ENCODE measurements around the gene PPP6C. TPM values are rescaled to one million over a fixed set of nuclear protein-coding genes. Genes with fewer than 3 reads are reported as not detected.
A peak's percentile ranks its signal among the peaks of the same experiment; 100 is the strongest.
"Not testable (repeated sequence)": the region's sequence is repeated elsewhere in the genome, so short reads cannot be mapped to it uniquely, and the experiment has no call there.

PPP6C gene
- total RNA-seq, 2 donors from 2014 or later: 28.5 to 32.9 TPM

DNA sequence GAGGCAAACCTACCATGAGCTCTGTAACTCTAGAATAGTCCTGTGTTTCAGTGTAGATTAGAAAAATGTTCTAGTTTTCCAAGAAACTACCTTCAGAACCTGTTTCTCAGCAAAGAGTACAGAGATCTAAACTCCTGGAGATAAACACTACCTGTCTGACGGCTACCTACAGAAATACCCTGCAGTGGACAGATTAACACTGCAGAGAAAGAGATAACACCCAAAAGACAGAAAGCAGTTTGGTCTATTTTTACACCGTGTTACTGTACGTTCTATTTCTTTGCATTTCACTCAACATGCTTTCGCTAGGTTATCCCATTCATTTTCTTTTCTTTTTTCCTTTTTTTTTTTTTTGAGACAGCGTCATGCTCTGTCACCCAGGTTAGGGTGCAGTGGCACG, 57.8 kb downstream of the PPP6C start:
- Histone ChIP-seq H3K4me3 (no peak overlapping the region), H3K9me3 (no peaks in the 10 kb centered on the region), H3K36me3 (no peaks in the 10 kb centered on the region), H3K27me3 (no peaks in the 10 kb centered on the region), H3K4me1 (no peaks in the 10 kb centered on the region), H3K27ac (no peak overlapping the region)
- DNase-seq (ENCODE audit: low spot score): no peak
- TF ChIP-seq CTCF (IDR thresholded peaks at IDR 0.05): no peak

DNA sequence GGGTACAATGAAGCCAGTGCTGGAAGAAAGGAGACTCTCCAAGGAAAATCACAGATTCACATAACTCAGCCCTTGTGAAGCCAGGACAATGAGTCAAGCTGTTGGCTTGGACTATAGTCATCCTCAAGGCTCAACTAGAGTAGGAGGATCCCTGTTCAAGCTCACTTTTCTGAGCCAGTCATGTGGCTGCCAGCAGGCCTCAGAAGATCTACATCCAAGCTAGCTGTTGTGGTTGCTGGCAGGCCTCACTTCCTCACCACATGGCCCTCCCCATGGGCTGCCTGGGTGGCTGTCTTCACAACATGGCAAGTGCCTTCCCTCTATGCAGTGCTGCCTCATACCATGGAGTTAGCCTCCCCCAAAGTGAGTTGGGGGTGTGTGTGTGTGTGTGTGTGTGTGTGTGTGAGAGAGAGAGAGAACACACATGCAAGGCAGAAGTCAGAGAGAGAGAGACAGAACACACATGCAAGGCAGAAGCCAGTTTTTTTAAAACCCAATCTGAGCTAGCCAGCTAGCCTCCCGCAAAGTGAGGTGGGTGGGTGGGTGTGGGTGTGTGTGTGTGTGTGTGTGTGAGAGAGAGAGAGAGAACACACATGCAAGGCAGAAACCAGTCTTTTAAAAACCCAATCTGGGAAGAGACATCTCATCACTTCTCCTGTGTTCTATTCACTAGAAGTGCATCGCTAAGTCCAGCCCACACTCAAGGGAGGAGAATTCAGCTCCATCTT, 63.4 kb downstream of the PPP6C start:
- Histone ChIP-seq H3K4me3 (no peak overlapping the region), H3K27ac (no peak overlapping the region), H3K4me1 (peaks cover 0 to 9% of the 10 kb centered on the region in 2 donors), H3K27me3 (no peaks in the 10 kb centered on the region), H3K36me3 (no peaks in the 10 kb centered on the region), H3K9me3 (no peaks in the 10 kb centered on the region)
- peak; percentile 88 for DNase-seq (ENCODE audit: low spot score)
- TF ChIP-seq CTCF (IDR thresholded peaks at IDR 0.05): no peak

GRCh38 chr9:125125523-125125922, 64.1 kb downstream of the PPP6C start:
- no peak for TF ChIP-seq CTCF (IDR thresholded peaks at IDR 0.05)
- H3K4me3 ChIP-seq: no peak overlapping the region
- H3K27me3 ChIP-seq: no peaks in the 10 kb centered on the region
- H3K27ac ChIP-seq: peak overlapping the region in 1 of 2 donors; percentile 34
- H3K4me1 ChIP-seq: peaks cover 0 to 9% of the 10 kb centered on the region in 2 donors
- H3K9me3 ChIP-seq: no peaks in the 10 kb centered on the region
- H3K36me3 ChIP-seq: no peaks in the 10 kb centered on the region
- DNase-seq (ENCODE audit: low spot score): no peak

GRCh38 chr9:125121146-125121545, 68.5 kb downstream of the PPP6C start:
- Histone ChIP-seq H3K4me3 (no peak overlapping the region), H3K4me1 (peaks cover 0 to 3% of the 10 kb centered on the region in 2 donors), H3K36me3 (no peaks in the 10 kb centered on the region), H3K27ac (no peak overlapping the region), H3K27me3 (no peaks in the 10 kb centered on the region), H3K9me3 (no peaks in the 10 kb centered on the region)
- DNase-seq (ENCODE audit: low spot score): no peak
- TF ChIP-seq CTCF (IDR thresholded peaks at IDR 0.05): no peak

DNA sequence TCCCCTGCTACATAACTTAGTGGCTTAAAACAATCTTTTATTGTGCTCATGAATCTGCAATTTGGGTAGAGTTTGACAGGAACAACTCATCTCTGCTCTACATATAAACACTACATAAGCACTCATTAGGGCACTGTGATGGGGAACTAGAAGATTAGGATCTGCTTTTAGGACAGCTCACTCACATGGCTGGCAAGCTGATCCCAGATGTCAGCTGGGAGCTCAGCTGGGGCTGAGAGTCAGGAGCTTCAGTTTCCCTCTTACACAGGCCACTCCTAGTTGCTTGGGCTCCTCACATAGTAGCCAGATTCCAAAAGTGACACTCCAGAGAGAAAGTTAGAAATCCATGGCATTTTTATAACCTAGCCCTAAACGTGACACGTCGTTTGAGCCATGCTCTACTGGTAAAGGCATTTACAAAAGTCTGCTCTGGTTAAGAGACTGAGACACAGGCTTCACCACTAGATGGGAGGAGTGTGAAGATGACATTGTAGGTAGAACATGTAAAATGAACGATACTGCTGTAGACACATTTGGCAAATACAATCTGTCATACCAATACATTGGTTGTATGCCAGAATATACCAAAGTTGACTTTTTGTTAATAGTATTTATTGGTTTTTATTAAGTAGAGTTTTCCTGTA, 69.8 kb downstream of the PPP6C start:
- Histone ChIP-seq H3K4me3 (no peak overlapping the region), H3K27me3 (no peaks in the 10 kb centered on the region), H3K4me1 (no peaks in the 10 kb centered on the region), H3K36me3 (no peaks in the 10 kb centered on the region), H3K27ac (no peak overlapping the region), H3K9me3 (no peaks in the 10 kb centered on the region)
- DNase-seq (ENCODE audit: low spot score): no peak
- no peak for TF ChIP-seq CTCF (IDR thresholded peaks at IDR 0.05)

GRCh38 chr9:125118696-125119095, 70.9 kb downstream of the PPP6C start:
- not testable (repeated sequence) for H3K27me3 ChIP-seq; H3K27ac ChIP-seq; H3K4me3 ChIP-seq; DNase-seq (ENCODE audit: low spot score); H3K4me1 ChIP-seq; H3K36me3 ChIP-seq; H3K9me3 ChIP-seq

DNA sequence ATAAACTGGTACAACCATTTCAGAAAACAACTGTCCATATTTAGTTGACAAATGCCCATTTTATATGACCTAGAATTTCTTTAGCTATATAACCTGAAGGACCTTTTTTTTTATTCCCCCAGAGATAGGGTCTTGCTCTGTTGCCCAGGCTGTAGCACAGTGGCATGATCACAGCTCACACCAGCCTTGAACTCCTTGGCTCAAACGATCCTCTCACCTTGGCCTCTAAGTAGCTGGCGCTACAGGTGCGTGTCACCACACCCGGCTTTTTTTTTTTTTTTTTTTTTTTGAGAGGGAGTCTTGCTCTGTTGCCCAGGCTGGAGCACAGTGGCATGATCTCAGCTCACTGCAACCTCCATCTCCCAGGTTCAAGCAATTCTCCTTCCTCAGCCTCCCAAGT, 75.1 kb downstream of the PPP6C start:
- not testable (repeated sequence) for H3K4me3 ChIP-seq; DNase-seq (ENCODE audit: low spot score); H3K27me3 ChIP-seq; H3K4me1 ChIP-seq; H3K27ac ChIP-seq; H3K9me3 ChIP-seq; H3K36me3 ChIP-seq

All from right atrium auricular region (tissue), 2 donors.